Upper lobe of left lung (tissue), 4 donors: Measurements from ENCODE around the gene GALC.

Experiments used
- POLR2A ChIP-seq, 4 donors: fragments of 450-650 bp; IDR thresholded peaks; one replicate each; pipeline ENCODE4 v1.5.1; 2016 to 2017; ENCODE audit warnings: antibody characterized with exemption in 4 of 4, mild to moderate bottlenecking in 2 of 4
- TF ChIP-seq, protein P1 (sequence below), 6 experiments: fragments of 450-650 bp in 4 of 6; fragments of 200-600 bp in 2 of 6; sonication (generic) in 2 of 6; IDR thresholded peaks; one replicate each; pipeline ENCODE4 v1.5.1; 2016 to 2019; ENCODE audit warnings: antibody characterized with exemption in 6 of 6

DNA sequence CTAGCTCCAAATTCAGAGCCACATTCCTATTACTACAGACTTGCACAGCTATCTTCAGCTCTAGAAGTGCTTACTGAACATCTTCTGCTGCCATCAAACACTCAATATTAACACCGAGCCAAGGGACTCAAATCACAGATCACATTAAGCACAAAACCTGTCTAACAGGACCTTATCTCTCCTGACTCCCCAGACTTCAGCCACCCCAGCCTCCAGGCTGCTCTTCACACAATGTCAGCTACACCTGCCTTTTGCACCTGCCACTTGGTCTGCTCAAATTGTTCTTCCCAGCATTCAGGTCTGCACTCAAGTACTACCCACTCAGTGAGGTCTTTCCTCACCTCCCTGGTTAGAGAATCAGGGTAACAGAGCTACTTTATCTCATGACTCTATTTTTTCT lies 57.1 kb downstream of the GALC start:
- TF ChIP-seq POLR2A (IDR thresholded peaks at IDR 0.05), result no peak
- TF ChIP-seq, protein P1, sequence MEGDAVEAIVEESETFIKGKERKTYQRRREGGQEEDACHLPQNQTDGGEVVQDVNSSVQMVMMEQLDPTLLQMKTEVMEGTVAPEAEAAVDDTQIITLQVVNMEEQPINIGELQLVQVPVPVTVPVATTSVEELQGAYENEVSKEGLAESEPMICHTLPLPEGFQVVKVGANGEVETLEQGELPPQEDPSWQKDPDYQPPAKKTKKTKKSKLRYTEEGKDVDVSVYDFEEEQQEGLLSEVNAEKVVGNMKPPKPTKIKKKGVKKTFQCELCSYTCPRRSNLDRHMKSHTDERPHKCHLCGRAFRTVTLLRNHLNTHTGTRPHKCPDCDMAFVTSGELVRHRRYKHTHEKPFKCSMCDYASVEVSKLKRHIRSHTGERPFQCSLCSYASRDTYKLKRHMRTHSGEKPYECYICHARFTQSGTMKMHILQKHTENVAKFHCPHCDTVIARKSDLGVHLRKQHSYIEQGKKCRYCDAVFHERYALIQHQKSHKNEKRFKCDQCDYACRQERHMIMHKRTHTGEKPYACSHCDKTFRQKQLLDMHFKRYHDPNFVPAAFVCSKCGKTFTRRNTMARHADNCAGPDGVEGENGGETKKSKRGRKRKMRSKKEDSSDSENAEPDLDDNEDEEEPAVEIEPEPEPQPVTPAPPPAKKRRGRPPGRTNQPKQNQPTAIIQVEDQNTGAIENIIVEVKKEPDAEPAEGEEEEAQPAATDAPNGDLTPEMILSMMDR (IDR thresholded peaks at IDR 0.05), result no peak
